Lung (tissue), 12 donors: Measurements from ENCODE around the gene MDP1. TPM values are rescaled to one million over a fixed set of nuclear protein-coding genes. Genes with fewer than 3 reads are reported as not detected.

Experiments
- ATAC-seq: fragments of 200-7000 bp; cut with Tn5 transposase; one replicate; pipeline ENCODE4 v1.9.1; 2020; ENCODE audit warnings: moderate number of reproducible peaks; ENCODE audit not compliant: insufficient read depth, low FRiP score
- DNase-seq, 3 donors: peaks; one replicate each; pipeline ENCODE4 v3.0.0-alpha.2; 2013 to 2017
- H3K27ac ChIP-seq, 2 donors: one replicate each; pipeline ENCODE4 v1.5.1; 2013; ENCODE audit warnings: mild to moderate bottlenecking in 2 of 2, moderate library complexity in 2 of 2, control low read depth in 1 of 2, inconsistent platforms in 1 of 2, low read depth in 1 of 2, low read length in 1 of 2
- H3K27me3 ChIP-seq, 3 donors: one replicate each; pipeline ENCODE4 v1.5.1; 2013; ENCODE audit warnings: low read length in 2 of 3; ENCODE audit not compliant: control insufficient read depth in 3 of 3, insufficient read depth in 3 of 3
- H3K36me3 ChIP-seq, 4 donors: one replicate each; pipeline ENCODE4 v1.5.1; 2013; ENCODE audit warnings: low read length in 4 of 4, mild to moderate bottlenecking in 1 of 4, moderate library complexity in 1 of 4; ENCODE audit not compliant: control insufficient read depth in 4 of 4, insufficient read depth in 4 of 4
- H3K4me1 ChIP-seq, 5 donors: one replicate each; pipeline ENCODE4 v1.5.1; 2013; ENCODE audit warnings: low read length in 5 of 5, mild to moderate bottlenecking in 2 of 5, moderate library complexity in 1 of 5; ENCODE audit not compliant: control insufficient read depth in 5 of 5, insufficient read depth in 5 of 5
- H3K4me3 ChIP-seq: one replicate; pipeline ENCODE4 v1.5.1; 2013; ENCODE audit warnings: mild to moderate bottlenecking, control low read depth, moderate library complexity
- H3K9ac ChIP-seq, 2 donors: one replicate each; pipeline ENCODE4 v1.5.1; 2013; ENCODE audit warnings: low read length in 2 of 2, control low read depth in 1 of 2; ENCODE audit not compliant: insufficient read depth in 1 of 2
- H3K9me3 ChIP-seq, 4 donors: one replicate each; pipeline ENCODE4 v1.5.1; 2013; ENCODE audit warnings: low read length in 3 of 4, mild to moderate bottlenecking in 1 of 4, moderate library complexity in 1 of 4; ENCODE audit not compliant: control insufficient read depth in 4 of 4, insufficient read depth in 3 of 4
- CTCF ChIP-seq: IDR thresholded peaks from 2 replicates; pipeline ENCODE4 v1.5.1; 2012; ENCODE audit warnings: mild to moderate bottlenecking; ENCODE audit errors: control extremely low read depth, extremely low read depth
- WGBS, 2 donors: extraction: QIAGEN DNeasy Blood & Tissue Kit; methylation state at CpG; one replicate each; pipeline ENCODE4 v1.1.7; 2013; 5-methylcytosine and 5-hydroxymethylcytosine counted together
- polyA plus RNA-seq, 2 donors: library from polyadenylated mRNA; stranded (reverse); fragments of 200-250 nt; gene quantifications; one replicate each; pipeline ENCODE4 v1.2.1, GENCODE V29; 2013
- total RNA-seq, 2 donors: library from RNA; depleted of rRNA in 1 of 2; stranded (reverse); fragments of >200 nt in 1 of 2; gene quantifications; one replicate each; pipeline ENCODE4 v1.2.1, GENCODE V29; 2014 to 2021
- donor health status: control.
- donor health status: control.
- donor health status: Bipolar disorder and iron deficiency.
- donor health status: healthy.
- donor health status: DM: yes; HTN: yes; CAD: no.

MDP1 gene
- total and polyA plus RNA-seq, 4 donors = 17.2 to 31.4 (median 22.8) TPM

- Histone ChIP-seq H3K27me3 (no peaks in the 10 kb centered on the region), H3K27ac (no peak overlapping the region), H3K9me3 (no peaks in the 10 kb centered on the region), H3K4me3 (no peak overlapping the region), H3K4me1 (peaks cover 0 to 7% (median 5%) of the 10 kb centered on the region in 5 donors), H3K36me3 (peaks cover 23 to 78% (median 28%) of the 10 kb centered on the region in 4 donors), H3K9ac (no peak overlapping the region)
- no peak for TF ChIP-seq CTCF
- ATAC-seq (no peak), DNase-seq (no peak)
- WGBS, 2 donors = 90 to 95% methylated on average over 15 of the region's 15 CpGs
Observed at GRCh38 chr14:24183014-24183481, 32.8 kb downstream of the MDP1 start.

GRCh38 chr14:24182110-24182882 lies 33.6 kb downstream of the MDP1 start:
- Histone ChIP-seq H3K36me3 (peaks cover 23 to 86% (median 28%) of the 10 kb centered on the region in 4 donors), H3K4me1 (no peaks in the 10 kb centered on the region), H3K9me3 (no peaks in the 10 kb centered on the region), H3K27me3 (no peaks in the 10 kb centered on the region), H3K9ac (no peak overlapping the region), H3K4me3 (no peak overlapping the region), H3K27ac (no peak overlapping the region)
- TF ChIP-seq CTCF = no peak
- 84 to 90% methylated on average over 14 of the region's 14 CpGs for WGBS, 2 donors
- DNase-seq (no peak), ATAC-seq (no peak)

- H3K9me3 ChIP-seq = no peaks in the 10 kb centered on the region
- H3K4me3 ChIP-seq = no peak overlapping the region
- no peak overlapping the region for H3K27ac ChIP-seq
- no peak for TF ChIP-seq CTCF
- H3K4me1 ChIP-seq = no peaks in the 10 kb centered on the region
- DNase-seq = no peak
- no peak overlapping the region for H3K9ac ChIP-seq
- ATAC-seq = no peak
- H3K36me3 ChIP-seq = peaks cover 20 to 91% (median 24%) of the 10 kb centered on the region in 4 donors
- no peaks in the 10 kb centered on the region for H3K27me3 ChIP-seq
- WGBS, 2 donors = 90% methylated on average over 15 to 19 of the region's 19 CpGs
Observed at GRCh38 chr14:24181371-24182077, 34.3 kb downstream of the MDP1 start.
